Measurements from ENCODE around the gene MBD2. TPM values are rescaled to one million over a fixed set of nuclear protein-coding genes. Genes with fewer than 3 reads are reported as not detected.
"Not testable (repeated sequence)": the region's sequence is repeated elsewhere in the genome, so short reads cannot be mapped to it uniquely, and the experiment has no call there.

The MBD2 gene
- total RNA-seq, 2 experiments from 2014 or later: 122 to 126 TPM

- peaks cover 50% of the 10 kb centered on the region for H3K4me1 Mint-ChIP-seq (ENCODE audit: low read depth)
- ChIA-PET CTCF (no interaction called here), POLR2A (no interaction called here)
- no peaks in the 10 kb centered on the region for H3K27me3 Mint-ChIP-seq (ENCODE audit: low read depth)
- H3K36me3 Mint-ChIP-seq (ENCODE audit: low read depth): peaks cover 9% of the 10 kb centered on the region
- H3K4me3 Mint-ChIP-seq: no peak overlapping the region
- ATAC-seq: no peak
- no peak for DNase-seq
- H3K9me3 Mint-ChIP-seq (ENCODE audit: insufficient read depth): no peaks in the 10 kb centered on the region
- H3K27ac Mint-ChIP-seq: no peak overlapping the region
Observed at GRCh38 chr18:54215069-54215468, 9.4 kb downstream of the MBD2 start.

GRCh38 chr18:54210463-54210862 lies 14.0 kb downstream of the MBD2 start:
- H3K36me3 Mint-ChIP-seq (ENCODE audit: low read depth): peaks cover 11% of the 10 kb centered on the region
- DNase-seq (no peak), ATAC-seq (no peak)
- H3K4me1 Mint-ChIP-seq (ENCODE audit: low read depth): peaks cover 43% of the 10 kb centered on the region
- no peaks in the 10 kb centered on the region for H3K9me3 Mint-ChIP-seq (ENCODE audit: insufficient read depth)
- ChIA-PET CTCF (interaction anchor here (1.7 to 2.0 kb wide), 2 partner anchors 13 to 60 kb away, joined by 6 to 15 read pairs; no protein-coding TSS in a partner anchor), POLR2A (no interaction called here)
- no peak overlapping the region for H3K4me3 Mint-ChIP-seq
- H3K27me3 Mint-ChIP-seq (ENCODE audit: low read depth): no peaks in the 10 kb centered on the region
- peak overlapping the region; percentile 35 for H3K27ac Mint-ChIP-seq

GRCh38 chr18:54209471-54210180 lies 14.8 kb downstream of the MBD2 start:
- CTCF ChIA-PET: interaction anchor here (1.9 kb wide), 1 partner anchor 13 kb away, joined by 8 read pairs; no protein-coding TSS in a partner anchor
- H3K4me3 Mint-ChIP-seq: no peak overlapping the region

GRCh38 chr18:54206447-54206846 lies 18.0 kb downstream of the MBD2 start:
- DNase-seq (no peak), ATAC-seq (peak; percentile 47)
- Mint-ChIP-seq H3K27me3 (ENCODE audit: low read depth) (no peaks in the 10 kb centered on the region), H3K4me3 (no peak overlapping the region), H3K27ac (no peak overlapping the region), H3K36me3 (ENCODE audit: low read depth) (peaks cover 27% of the 10 kb centered on the region), H3K9me3 (ENCODE audit: insufficient read depth) (no peaks in the 10 kb centered on the region), H3K4me1 (ENCODE audit: low read depth) (peaks cover 30% of the 10 kb centered on the region)
- ChIA-PET CTCF (interaction anchor here (1.0 to 1.9 kb wide), 6 partner anchors 8 to 87 kb away, joined by 3 to 6 read pairs (median 4); partner anchors contain the start of gene MBD2), POLR2A (interaction anchor here (1.1 kb wide), 1 partner anchor 18 kb away, joined by 4 read pairs; the partner anchor contains the start of gene MBD2)

More at GRCh38 chr18:54209471-54210180, 14.8 kb downstream of the MBD2 start:
- POLR2A ChIA-PET: no interaction called here
- peak overlapping the region; percentile 40 for H3K27ac Mint-ChIP-seq
- ATAC-seq (no peak), DNase-seq (no peak)
- no peaks in the 10 kb centered on the region for H3K27me3 Mint-ChIP-seq (ENCODE audit: low read depth)
- H3K4me1 Mint-ChIP-seq (ENCODE audit: low read depth): peaks cover 39% of the 10 kb centered on the region
- peaks cover 11% of the 10 kb centered on the region for H3K36me3 Mint-ChIP-seq (ENCODE audit: low read depth)
- H3K9me3 Mint-ChIP-seq (ENCODE audit: insufficient read depth): no peaks in the 10 kb centered on the region

- DNase-seq (no peak), ATAC-seq (no peak)
- H3K36me3 Mint-ChIP-seq (ENCODE audit: low read depth): peaks cover 32% of the 10 kb centered on the region
- CTCF ChIA-PET: interaction anchor here (1.2 to 1.9 kb wide), 2 partner anchors 19 to 65 kb away, joined by 5 to 6 read pairs; partner anchors contain the start of gene MBD2
- no peak overlapping the region for H3K27ac Mint-ChIP-seq
- H3K4me3 Mint-ChIP-seq: no peak overlapping the region
- POLR2A ChIA-PET: no interaction called here
- H3K9me3 Mint-ChIP-seq (ENCODE audit: insufficient read depth): no peaks in the 10 kb centered on the region
- H3K27me3 Mint-ChIP-seq (ENCODE audit: low read depth): no peaks in the 10 kb centered on the region
- H3K4me1 Mint-ChIP-seq (ENCODE audit: low read depth): peaks cover 26% of the 10 kb centered on the region
Observed at GRCh38 chr18:54205959-54206358, 18.5 kb downstream of the MBD2 start.

- H3K4me3 Mint-ChIP-seq; H3K9me3 Mint-ChIP-seq (ENCODE audit: insufficient read depth); H3K27ac Mint-ChIP-seq; POLR2A ChIA-PET; H3K27me3 Mint-ChIP-seq (ENCODE audit: low read depth); ATAC-seq; DNase-seq: not testable (repeated sequence)
- CTCF ChIA-PET: interaction anchor here (1.9 kb wide), 1 partner anchor 20 kb away, joined by 6 read pairs; the partner anchor contains the start of gene MBD2
- peaks cover 25% of the 10 kb centered on the region for H3K4me1 Mint-ChIP-seq (ENCODE audit: low read depth)
- H3K36me3 Mint-ChIP-seq (ENCODE audit: low read depth): peaks cover 33% of the 10 kb centered on the region
Observed at GRCh38 chr18:54205448-54205847, 19.0 kb downstream of the MBD2 start.

- no peak overlapping the region for H3K4me3 Mint-ChIP-seq
- DNase-seq (no peak), ATAC-seq (no peak)
- no peaks in the 10 kb centered on the region for H3K9me3 Mint-ChIP-seq (ENCODE audit: insufficient read depth)
- POLR2A ChIA-PET: no interaction called here
- CTCF ChIA-PET: no interaction called here
- H3K4me1 Mint-ChIP-seq (ENCODE audit: low read depth): peaks cover 20% of the 10 kb centered on the region
- H3K27me3 Mint-ChIP-seq (ENCODE audit: low read depth): no peaks in the 10 kb centered on the region
- peaks cover 36% of the 10 kb centered on the region for H3K36me3 Mint-ChIP-seq (ENCODE audit: low read depth)
- no peak overlapping the region for H3K27ac Mint-ChIP-seq
Observed at GRCh38 chr18:54204883-54205282, 19.6 kb downstream of the MBD2 start.

- no peak overlapping the region for H3K27ac Mint-ChIP-seq
- no peaks in the 10 kb centered on the region for H3K27me3 Mint-ChIP-seq (ENCODE audit: low read depth)
- peaks cover 15% of the 10 kb centered on the region for H3K4me1 Mint-ChIP-seq (ENCODE audit: low read depth)
- H3K36me3 Mint-ChIP-seq (ENCODE audit: low read depth): peaks cover 44% of the 10 kb centered on the region
- no peak for DNase-seq
- CTCF ChIA-PET: no interaction called here
- no peak for ATAC-seq
- POLR2A ChIA-PET: no interaction called here
- H3K4me3 Mint-ChIP-seq: no peak overlapping the region
- no peaks in the 10 kb centered on the region for H3K9me3 Mint-ChIP-seq (ENCODE audit: insufficient read depth)
Observed at GRCh38 chr18:54203914-54204313, 20.6 kb downstream of the MBD2 start.

GRCh38 chr18:54202851-54203250 lies 21.6 kb downstream of the MBD2 start:
- Mint-ChIP-seq H3K27me3 (ENCODE audit: low read depth) (no peaks in the 10 kb centered on the region), H3K9me3 (ENCODE audit: insufficient read depth) (no peaks in the 10 kb centered on the region), H3K27ac (no peak overlapping the region), H3K36me3 (ENCODE audit: low read depth) (peaks cover 45% of the 10 kb centered on the region), H3K4me1 (ENCODE audit: low read depth) (peaks cover 15% of the 10 kb centered on the region), H3K4me3 (no peak overlapping the region)
- ATAC-seq: no peak
- ChIA-PET CTCF (interaction anchor here (1.9 kb wide), 1 partner anchor 20 kb away, joined by 5 read pairs; no protein-coding TSS in a partner anchor), POLR2A (no interaction called here)
- DNase-seq: no peak

GRCh38 chr18:54197747-54198411 lies 26.6 kb downstream of the MBD2 start:
- no peaks in the 10 kb centered on the region for H3K27me3 Mint-ChIP-seq (ENCODE audit: low read depth)
- ATAC-seq: no peak
- POLR2A ChIA-PET: no interaction called here
- H3K27ac Mint-ChIP-seq: no peak overlapping the region
- H3K4me1 Mint-ChIP-seq (ENCODE audit: low read depth): no peaks in the 10 kb centered on the region
- H3K36me3 Mint-ChIP-seq (ENCODE audit: low read depth): peaks cover 35% of the 10 kb centered on the region
- CTCF ChIA-PET: interaction anchor here (1.1 kb wide), 1 partner anchor 9 kb away, joined by 4 read pairs; no protein-coding TSS in a partner anchor
- H3K9me3 Mint-ChIP-seq (ENCODE audit: insufficient read depth): no peaks in the 10 kb centered on the region
- DNase-seq: no peak
- no peak overlapping the region for H3K4me3 Mint-ChIP-seq

- Mint-ChIP-seq H3K36me3 (ENCODE audit: low read depth) (peaks cover 20% of the 10 kb centered on the region), H3K4me3 (no peak overlapping the region), H3K4me1 (ENCODE audit: low read depth) (no peaks in the 10 kb centered on the region), H3K27me3 (ENCODE audit: low read depth) (no peaks in the 10 kb centered on the region), H3K9me3 (ENCODE audit: insufficient read depth) (no peaks in the 10 kb centered on the region), H3K27ac (no peak overlapping the region)
- ATAC-seq (no peak), DNase-seq (no peak)
- CTCF ChIA-PET: no interaction called here
- POLR2A ChIA-PET: no interaction called here
Observed at GRCh38 chr18:54193786-54194185, 30.7 kb downstream of the MBD2 start.

GRCh38 chr18:54192900-54193299 lies 31.6 kb downstream of the MBD2 start:
- Mint-ChIP-seq H3K9me3 (ENCODE audit: insufficient read depth) (no peaks in the 10 kb centered on the region), H3K27me3 (ENCODE audit: low read depth) (no peaks in the 10 kb centered on the region), H3K36me3 (ENCODE audit: low read depth) (peaks cover 21% of the 10 kb centered on the region), H3K4me1 (ENCODE audit: low read depth) (no peaks in the 10 kb centered on the region), H3K27ac (no peak overlapping the region), H3K4me3 (no peak overlapping the region)
- no peak for DNase-seq
- no peak for ATAC-seq
- ChIA-PET CTCF (no interaction called here), POLR2A (no interaction called here)
